ENCODE data around the gene CLSTN2.

The CLSTN2 gene

DNA sequence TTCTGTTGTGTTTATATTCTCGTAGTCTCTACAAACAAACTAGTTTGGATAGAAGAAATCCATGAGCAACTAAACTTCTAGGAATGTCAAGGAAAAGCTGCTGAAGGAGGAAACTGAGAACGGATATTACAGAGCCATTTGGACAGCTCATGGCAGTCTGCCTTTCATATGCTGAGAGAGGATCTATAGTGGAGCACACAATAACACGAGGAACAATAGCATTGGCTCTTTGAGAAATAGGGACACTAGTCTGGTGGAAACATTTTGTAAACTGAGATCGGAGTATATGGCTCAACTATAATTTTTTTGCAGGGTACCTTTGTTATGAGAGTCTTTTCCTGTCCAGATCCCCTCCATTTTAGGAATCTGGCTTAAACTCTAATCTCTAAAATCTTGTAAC is 200.5 kb downstream of the CLSTN2 start:
- Histone ChIP-seq H3K9me3 (ENCODE audit: control insufficient read depth, low read length) (no peaks in the 10 kb centered on the region), H3K4me1 (ENCODE audit: control insufficient read depth, insufficient read depth, low read length, poor library complexity, severe bottlenecking) (no peaks in the 10 kb centered on the region), H3K4me3 (ENCODE audit: insufficient read depth, low read depth, low read length, poor library complexity, severe bottlenecking) (no peak overlapping the region), H3K27me3 (replicated peaks; ENCODE audit: control insufficient read depth, insufficient read depth, low read length, poor library complexity, severe bottlenecking) (no peaks in the 10 kb centered on the region), H3K36me3 (ENCODE audit: control insufficient read depth, insufficient read depth, low read length) (no peaks in the 10 kb centered on the region), H3K27ac (ENCODE audit: insufficient read depth, low read length, poor library complexity, severe bottlenecking) (no peak overlapping the region)
- no peak for DNase-seq

DNA sequence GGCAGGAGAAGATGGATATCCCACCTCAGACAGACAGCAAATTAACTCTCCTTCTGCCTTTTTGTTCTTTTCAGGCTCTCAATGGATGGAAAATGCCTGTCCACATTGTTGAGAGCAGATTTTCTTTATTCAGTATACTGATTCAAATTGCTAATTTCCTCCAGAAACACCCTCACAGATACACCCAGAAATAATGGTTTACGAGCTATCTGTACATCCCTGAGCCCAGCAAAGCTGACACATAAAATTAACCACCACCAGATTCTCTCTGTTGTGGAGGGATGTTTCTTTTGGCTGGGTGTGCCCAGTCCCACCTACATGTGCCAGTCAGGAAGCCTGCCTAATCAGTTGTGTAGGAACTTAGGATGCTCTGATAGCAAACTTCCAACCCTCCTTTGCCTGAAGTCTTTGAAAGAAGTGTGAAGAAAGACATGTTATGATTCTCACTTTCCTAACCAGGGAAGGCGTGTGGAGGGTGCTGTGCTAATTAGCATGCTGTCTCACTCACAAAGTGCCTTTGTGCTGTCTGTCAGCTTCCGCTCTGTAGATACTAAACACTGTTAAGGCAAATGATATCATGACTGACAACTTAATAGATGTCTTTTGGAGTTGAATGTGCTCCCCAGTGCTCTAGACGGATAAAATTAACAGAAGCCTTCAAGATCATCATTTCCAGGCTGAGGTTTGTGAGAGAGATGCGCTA is 208.5 kb downstream of the CLSTN2 start:
- Histone ChIP-seq H3K4me1 (ENCODE audit: control insufficient read depth, insufficient read depth, low read length, poor library complexity, severe bottlenecking) (no peaks in the 10 kb centered on the region), H3K9me3 (ENCODE audit: control insufficient read depth, low read length) (no peaks in the 10 kb centered on the region), H3K27ac (ENCODE audit: insufficient read depth, low read length, poor library complexity, severe bottlenecking) (no peak overlapping the region), H3K27me3 (replicated peaks; ENCODE audit: control insufficient read depth, insufficient read depth, low read length, poor library complexity, severe bottlenecking) (no peaks in the 10 kb centered on the region), H3K36me3 (ENCODE audit: control insufficient read depth, insufficient read depth, low read length) (no peaks in the 10 kb centered on the region), H3K4me3 (ENCODE audit: insufficient read depth, low read depth, low read length, poor library complexity, severe bottlenecking) (no peak overlapping the region)
- no peak for DNase-seq

DNA sequence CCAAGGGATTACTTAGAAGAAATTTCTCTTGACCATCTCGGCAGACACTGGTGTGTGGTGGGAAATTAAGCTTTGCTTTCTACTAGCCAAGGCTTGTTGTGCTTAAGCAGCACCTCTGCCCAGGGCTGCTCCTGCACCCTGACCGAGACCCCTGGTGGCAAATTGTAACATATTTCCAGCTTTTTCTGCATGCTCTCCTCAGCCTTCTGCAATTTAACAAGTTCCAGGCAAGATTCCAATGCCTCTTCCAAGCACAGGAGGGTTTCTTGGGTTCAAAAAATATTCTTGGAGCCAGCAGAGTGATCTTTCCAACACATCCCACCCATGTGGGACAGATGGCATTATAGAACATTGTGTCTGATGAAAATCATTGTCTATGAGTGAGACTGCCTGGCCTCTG is 210.5 kb downstream of the CLSTN2 start:
- H3K4me3 ChIP-seq (ENCODE audit: insufficient read depth, low read depth, low read length, poor library complexity, severe bottlenecking) = no peak overlapping the region
- H3K36me3 ChIP-seq (ENCODE audit: control insufficient read depth, insufficient read depth, low read length) = no peaks in the 10 kb centered on the region
- no peaks in the 10 kb centered on the region for H3K27me3 ChIP-seq (replicated peaks; ENCODE audit: control insufficient read depth, insufficient read depth, low read length, poor library complexity, severe bottlenecking)
- H3K27ac ChIP-seq (ENCODE audit: insufficient read depth, low read length, poor library complexity, severe bottlenecking) = no peak overlapping the region
- H3K4me1 ChIP-seq (ENCODE audit: control insufficient read depth, insufficient read depth, low read length, poor library complexity, severe bottlenecking) = no peaks in the 10 kb centered on the region
- no peak for DNase-seq
- H3K9me3 ChIP-seq (ENCODE audit: control insufficient read depth, low read length) = no peaks in the 10 kb centered on the region

DNA sequence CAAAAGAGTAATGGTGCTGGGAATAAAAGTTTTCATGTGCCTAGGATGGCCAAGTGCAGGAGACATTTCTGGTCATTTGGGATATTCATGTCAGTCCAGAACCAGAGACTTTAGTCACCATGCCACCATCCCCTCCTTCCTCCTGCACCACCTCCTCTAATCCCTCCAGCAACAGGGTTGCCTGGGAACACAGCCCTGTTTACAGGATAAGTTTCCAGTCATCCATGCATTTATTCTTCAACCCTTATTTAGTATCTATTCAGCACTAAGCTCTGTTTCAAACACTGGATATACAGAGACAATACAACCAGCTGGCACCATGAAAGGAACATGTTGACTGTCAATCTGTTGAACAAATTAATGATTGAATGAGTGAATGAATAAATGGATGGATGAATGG is 211.7 kb downstream of the CLSTN2 start:
- Histone ChIP-seq H3K4me3 (ENCODE audit: insufficient read depth, low read depth, low read length, poor library complexity, severe bottlenecking) (no peak overlapping the region), H3K36me3 (ENCODE audit: control insufficient read depth, insufficient read depth, low read length) (no peaks in the 10 kb centered on the region), H3K27ac (ENCODE audit: insufficient read depth, low read length, poor library complexity, severe bottlenecking) (no peak overlapping the region), H3K4me1 (ENCODE audit: control insufficient read depth, insufficient read depth, low read length, poor library complexity, severe bottlenecking) (no peaks in the 10 kb centered on the region), H3K27me3 (replicated peaks; ENCODE audit: control insufficient read depth, insufficient read depth, low read length, poor library complexity, severe bottlenecking) (no peaks in the 10 kb centered on the region), H3K9me3 (ENCODE audit: control insufficient read depth, low read length) (no peaks in the 10 kb centered on the region)
- no peak for DNase-seq

DNA sequence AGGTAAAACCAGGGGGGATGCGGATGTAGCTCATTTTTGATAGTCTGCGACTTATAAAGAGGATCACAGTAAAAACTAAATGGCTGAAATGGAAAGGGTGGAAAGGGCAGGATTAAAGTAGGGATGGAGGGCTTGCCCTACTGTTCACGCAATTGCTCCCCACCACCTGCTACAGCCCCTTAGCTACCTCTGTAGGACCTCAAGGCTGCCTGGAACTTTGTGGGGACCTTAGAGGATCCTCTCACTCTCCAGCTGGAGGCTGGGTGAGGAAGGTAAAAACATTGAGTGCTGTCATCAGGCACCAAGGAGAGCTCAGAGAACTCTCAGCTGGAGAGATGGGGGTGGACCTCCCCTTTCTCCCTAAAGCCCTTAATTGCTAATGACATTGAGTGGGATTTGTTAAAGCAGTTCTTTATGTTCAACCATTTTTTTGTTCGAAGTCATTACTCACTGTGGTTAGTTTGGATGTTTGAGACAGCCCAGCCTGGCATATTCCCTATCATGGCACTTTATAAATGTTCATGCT is 213.0 kb downstream of the CLSTN2 start:
- no peaks in the 10 kb centered on the region for H3K9me3 ChIP-seq (ENCODE audit: control insufficient read depth, low read length)
- no peak overlapping the region for H3K27ac ChIP-seq (ENCODE audit: insufficient read depth, low read length, poor library complexity, severe bottlenecking)
- no peaks in the 10 kb centered on the region for H3K4me1 ChIP-seq (ENCODE audit: control insufficient read depth, insufficient read depth, low read length, poor library complexity, severe bottlenecking)
- no peak overlapping the region for H3K4me3 ChIP-seq (ENCODE audit: insufficient read depth, low read depth, low read length, poor library complexity, severe bottlenecking)
- no peaks in the 10 kb centered on the region for H3K36me3 ChIP-seq (ENCODE audit: control insufficient read depth, insufficient read depth, low read length)
- no peak for DNase-seq
- H3K27me3 ChIP-seq (replicated peaks; ENCODE audit: control insufficient read depth, insufficient read depth, low read length, poor library complexity, severe bottlenecking) = no peaks in the 10 kb centered on the region

DNA sequence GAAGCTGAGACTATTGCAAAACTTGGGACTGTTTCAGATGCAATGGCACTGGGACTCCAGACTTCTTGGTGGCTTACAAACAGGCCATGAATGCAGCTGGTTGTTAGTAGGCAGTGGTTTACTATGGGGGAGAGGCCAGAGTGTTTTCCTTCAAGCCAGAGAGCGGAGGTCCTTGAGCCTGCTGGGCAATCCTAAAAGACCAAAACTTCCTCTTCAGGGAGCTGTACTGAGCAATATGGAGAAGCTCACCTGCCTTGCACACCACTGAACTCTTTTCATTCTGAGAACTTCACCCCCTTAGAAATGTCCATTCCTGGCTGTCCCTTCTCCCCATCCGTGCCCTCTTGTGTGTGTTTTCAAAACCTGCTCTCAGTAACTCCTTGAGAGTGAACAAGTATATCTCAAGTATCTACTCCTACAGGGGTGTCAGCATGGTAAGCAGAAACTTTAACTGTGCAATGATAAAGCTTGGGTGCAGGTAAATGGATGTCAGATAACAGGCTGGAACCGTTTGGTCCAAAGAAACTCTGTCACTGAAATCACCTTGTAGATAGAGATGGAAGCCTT is 213.9 kb downstream of the CLSTN2 start:
- H3K27ac ChIP-seq (ENCODE audit: insufficient read depth, low read length, poor library complexity, severe bottlenecking) = no peak overlapping the region

DNA sequence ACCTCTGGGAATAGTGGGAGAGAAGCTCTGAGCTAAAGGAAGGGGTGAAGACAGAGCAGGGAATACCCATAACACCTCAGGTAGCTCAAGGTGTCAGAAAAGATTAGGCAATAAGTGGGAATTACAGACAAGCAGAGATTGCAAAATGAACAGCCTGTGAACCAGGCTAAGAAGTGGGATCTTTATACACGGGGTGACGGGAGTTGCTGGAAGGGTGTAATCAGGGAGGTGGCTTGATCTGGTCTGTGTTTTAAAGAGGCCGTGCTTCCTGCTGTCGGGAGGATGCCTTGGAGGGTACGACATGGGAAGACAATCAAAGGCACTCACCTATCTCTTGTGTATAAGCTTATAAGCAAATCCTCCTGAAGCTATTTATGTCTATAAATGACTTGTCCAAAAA is 216.3 kb downstream of the CLSTN2 start:
- Histone ChIP-seq H3K27me3 (replicated peaks; ENCODE audit: control insufficient read depth, insufficient read depth, low read length, poor library complexity, severe bottlenecking) (no peaks in the 10 kb centered on the region), H3K4me1 (ENCODE audit: control insufficient read depth, insufficient read depth, low read length, poor library complexity, severe bottlenecking) (no peaks in the 10 kb centered on the region), H3K36me3 (ENCODE audit: control insufficient read depth, insufficient read depth, low read length) (no peaks in the 10 kb centered on the region), H3K27ac (ENCODE audit: insufficient read depth, low read length, poor library complexity, severe bottlenecking) (no peak overlapping the region), H3K4me3 (ENCODE audit: insufficient read depth, low read depth, low read length, poor library complexity, severe bottlenecking) (no peak overlapping the region), H3K9me3 (ENCODE audit: control insufficient read depth, low read length) (no peaks in the 10 kb centered on the region)
- no peak for DNase-seq

More for the DNA sequence above, 213.9 kb downstream of the CLSTN2 start:
- no peak for DNase-seq
- Histone ChIP-seq H3K36me3 (ENCODE audit: control insufficient read depth, insufficient read depth, low read length) (no peaks in the 10 kb centered on the region), H3K9me3 (ENCODE audit: control insufficient read depth, low read length) (no peaks in the 10 kb centered on the region), H3K4me3 (ENCODE audit: insufficient read depth, low read depth, low read length, poor library complexity, severe bottlenecking) (no peak overlapping the region), H3K27me3 (replicated peaks; ENCODE audit: control insufficient read depth, insufficient read depth, low read length, poor library complexity, severe bottlenecking) (no peaks in the 10 kb centered on the region), H3K4me1 (ENCODE audit: control insufficient read depth, insufficient read depth, low read length, poor library complexity, severe bottlenecking) (no peaks in the 10 kb centered on the region)

DNA sequence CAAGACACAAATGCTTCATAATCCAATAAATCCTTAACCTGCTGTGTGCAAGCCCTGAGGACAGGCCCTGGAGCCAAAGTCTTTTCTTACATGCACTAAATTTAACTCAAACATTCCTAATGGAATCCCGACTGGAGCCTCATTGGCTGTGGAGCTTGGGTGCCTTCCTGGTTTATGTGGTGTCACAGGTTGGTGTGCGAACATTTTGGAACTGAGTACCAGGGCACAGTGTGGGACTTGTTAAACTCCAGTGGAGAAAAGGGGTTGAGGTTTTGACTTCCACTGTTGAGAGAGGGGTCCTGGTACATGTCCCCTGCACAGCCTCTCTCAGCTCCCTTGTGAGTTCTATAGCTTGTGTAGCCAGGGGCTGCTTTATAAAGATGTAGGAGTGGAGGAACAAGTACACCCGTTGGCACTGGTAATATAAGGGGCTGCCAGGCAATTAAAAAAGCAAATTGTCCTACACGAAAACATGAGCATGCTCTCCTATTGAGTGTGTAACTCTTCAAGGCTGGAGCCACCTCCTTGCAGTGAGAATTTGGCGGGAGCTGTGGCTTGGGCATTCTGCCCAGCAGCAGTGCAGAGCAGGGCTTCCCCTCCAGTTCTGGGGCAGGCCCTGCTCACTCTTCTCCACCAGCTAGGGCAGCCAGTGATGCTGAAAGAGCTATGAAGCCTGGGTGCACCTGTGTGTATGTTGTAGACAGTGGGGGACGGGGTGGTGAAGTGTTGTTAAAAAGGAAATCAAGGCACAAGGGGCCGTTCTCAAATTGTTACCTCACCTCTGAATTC is 218.1 kb downstream of the CLSTN2 start:
- Histone ChIP-seq H3K4me3 (ENCODE audit: insufficient read depth, low read depth, low read length, poor library complexity, severe bottlenecking) (no peak overlapping the region), H3K27me3 (replicated peaks; ENCODE audit: control insufficient read depth, insufficient read depth, low read length, poor library complexity, severe bottlenecking) (no peaks in the 10 kb centered on the region), H3K36me3 (ENCODE audit: control insufficient read depth, insufficient read depth, low read length) (no peaks in the 10 kb centered on the region), H3K27ac (ENCODE audit: insufficient read depth, low read length, poor library complexity, severe bottlenecking) (no peak overlapping the region), H3K9me3 (ENCODE audit: control insufficient read depth, low read length) (no peaks in the 10 kb centered on the region), H3K4me1 (ENCODE audit: control insufficient read depth, insufficient read depth, low read length, poor library complexity, severe bottlenecking) (no peaks in the 10 kb centered on the region)
- no peak for DNase-seq

DNA sequence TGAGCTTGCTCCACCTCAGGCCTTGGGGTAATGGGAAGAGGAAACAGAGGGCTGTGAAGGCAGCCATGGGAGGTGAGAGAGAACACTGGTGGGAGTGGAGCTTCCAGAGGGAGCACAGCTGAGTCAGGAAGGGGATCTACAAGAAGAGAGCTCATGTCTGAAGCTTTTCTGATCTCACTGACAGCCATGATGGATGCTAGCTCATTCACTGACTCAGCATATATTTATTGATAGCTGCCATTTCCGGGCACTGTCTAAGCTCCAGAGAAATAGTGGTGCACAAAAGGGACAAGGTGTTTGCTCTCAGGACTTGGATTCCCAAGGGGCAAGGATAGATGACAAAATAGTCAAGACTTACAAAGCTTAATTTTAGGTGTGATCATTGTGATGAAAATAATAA is 218.8 kb downstream of the CLSTN2 start:
- no peaks in the 10 kb centered on the region for H3K4me1 ChIP-seq (ENCODE audit: control insufficient read depth, insufficient read depth, low read length, poor library complexity, severe bottlenecking)
- no peaks in the 10 kb centered on the region for H3K36me3 ChIP-seq (ENCODE audit: control insufficient read depth, insufficient read depth, low read length)
- H3K27me3 ChIP-seq (replicated peaks; ENCODE audit: control insufficient read depth, insufficient read depth, low read length, poor library complexity, severe bottlenecking) = no peaks in the 10 kb centered on the region
- no peak overlapping the region for H3K4me3 ChIP-seq (ENCODE audit: insufficient read depth, low read depth, low read length, poor library complexity, severe bottlenecking)
- H3K27ac ChIP-seq (ENCODE audit: insufficient read depth, low read length, poor library complexity, severe bottlenecking) = no peak overlapping the region
- no peaks in the 10 kb centered on the region for H3K9me3 ChIP-seq (ENCODE audit: control insufficient read depth, low read length)
- DNase-seq = no peak

DNA sequence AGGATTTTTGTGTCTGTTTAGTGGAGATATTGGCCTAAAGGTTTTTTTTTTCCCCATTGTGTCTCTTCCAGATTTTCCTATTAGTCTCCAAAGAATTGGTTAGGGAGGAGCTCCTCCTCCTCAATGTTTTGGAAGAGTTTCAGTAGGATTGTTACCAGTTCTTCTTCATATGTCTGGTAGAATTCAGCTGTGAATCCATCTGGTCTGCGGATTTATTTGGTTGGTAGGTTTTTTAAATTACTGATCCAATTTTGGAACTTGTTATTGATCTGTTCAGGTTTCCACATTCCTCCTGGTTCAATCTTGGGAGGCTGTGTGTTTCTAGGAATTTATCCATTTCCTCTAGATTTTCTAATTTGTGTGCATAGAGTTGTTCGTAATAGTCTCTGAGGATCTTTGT is 222.2 kb downstream of the CLSTN2 start:
- no peaks in the 10 kb centered on the region for H3K9me3 ChIP-seq (ENCODE audit: control insufficient read depth, low read length)
- H3K4me1 ChIP-seq (ENCODE audit: control insufficient read depth, insufficient read depth, low read length, poor library complexity, severe bottlenecking) = no peaks in the 10 kb centered on the region
- H3K36me3 ChIP-seq (ENCODE audit: control insufficient read depth, insufficient read depth, low read length) = no peaks in the 10 kb centered on the region
- DNase-seq = no peak
- no peak overlapping the region for H3K27ac ChIP-seq (ENCODE audit: insufficient read depth, low read length, poor library complexity, severe bottlenecking)
- H3K4me3 ChIP-seq (ENCODE audit: insufficient read depth, low read depth, low read length, poor library complexity, severe bottlenecking) = no peak overlapping the region
- H3K27me3 ChIP-seq (replicated peaks; ENCODE audit: control insufficient read depth, insufficient read depth, low read length, poor library complexity, severe bottlenecking) = no peaks in the 10 kb centered on the region
